Nephron progenitor cell (in vitro differentiated cells): ENCODE data around the gene CCDC28B.

Source experiments
- DNase-seq: peaks from one replicate; pipeline ENCODE4 v3.0.0; 2021
- H3K27ac Mint-ChIP-seq: 2 replicates; pipeline ENCODE4 v1.8.0; 2021; ENCODE audit warnings: mild to moderate bottlenecking, moderate library complexity, mixed read lengths
- H3K27me3 Mint-ChIP-seq: 2 replicates; pipeline ENCODE4 v1.8.0; 2021; ENCODE audit warnings: mild to moderate bottlenecking, low read depth, mixed read lengths; ENCODE audit not compliant: poor library complexity
- H3K36me3 Mint-ChIP-seq: 2 replicates; pipeline ENCODE4 v1.8.0; 2021; ENCODE audit warnings: low read depth, mixed read lengths
- H3K4me1 Mint-ChIP-seq: 2 replicates; pipeline ENCODE4 v1.8.0; 2021; ENCODE audit warnings: mixed read lengths
- H3K4me3 Mint-ChIP-seq: 2 replicates; pipeline ENCODE4 v1.8.0; 2021; ENCODE audit warnings: mild to moderate bottlenecking, moderate library complexity, mixed read lengths
- H3K9me3 Mint-ChIP-seq: 2 replicates; pipeline ENCODE4 v1.8.0; 2021; ENCODE audit warnings: mild to moderate bottlenecking, moderate library complexity, mixed read lengths
- CTCF ChIP-seq: fragments of 200-600 bp; sonication (generic); IDR thresholded peaks from 2 replicates; pipeline ENCODE4 v1.5.0; 2021; ENCODE audit warnings: antibody characterized with exemption

Gene CCDC28B

DNA sequence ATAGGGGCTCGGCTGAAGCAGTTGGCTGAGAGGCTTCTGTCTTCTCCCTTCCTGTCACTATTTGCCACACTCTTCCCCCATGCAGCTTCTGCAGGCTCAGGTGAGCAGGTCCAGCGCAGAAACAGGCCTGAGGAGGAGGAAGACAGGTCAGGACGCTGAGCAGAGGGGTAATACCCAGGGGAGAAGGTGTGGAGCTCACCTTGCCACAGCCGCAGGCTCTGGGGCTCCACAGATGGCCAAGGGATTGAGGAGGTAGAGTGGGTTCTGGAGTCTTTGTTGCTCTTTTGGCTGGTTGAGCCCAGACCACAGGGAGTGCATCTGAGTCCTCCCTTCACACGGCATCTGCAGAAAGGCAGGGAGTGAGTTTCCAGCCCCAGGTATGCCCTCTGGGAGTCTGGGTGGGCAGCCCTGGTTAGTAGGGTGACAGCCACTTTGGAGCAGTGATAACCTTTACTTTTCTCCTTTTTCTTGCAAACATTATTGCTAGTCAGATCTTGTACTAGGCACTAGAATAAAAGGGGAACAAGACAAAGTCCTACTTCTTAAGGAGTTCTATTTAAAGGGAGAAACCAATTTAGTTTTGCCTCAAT, 31.5 kb downstream of the CCDC28B start:
- no peak overlapping the region for H3K4me3 Mint-ChIP-seq
- peaks cover 7% of the 10 kb centered on the region for H3K4me1 Mint-ChIP-seq
- no peaks in the 10 kb centered on the region for H3K9me3 Mint-ChIP-seq
- peaks cover 32% of the 10 kb centered on the region for H3K36me3 Mint-ChIP-seq
- no peak for TF ChIP-seq CTCF
- no peaks in the 10 kb centered on the region for H3K27me3 Mint-ChIP-seq
- no peak overlapping the region for H3K27ac Mint-ChIP-seq
- DNase-seq, result no peak

DNA sequence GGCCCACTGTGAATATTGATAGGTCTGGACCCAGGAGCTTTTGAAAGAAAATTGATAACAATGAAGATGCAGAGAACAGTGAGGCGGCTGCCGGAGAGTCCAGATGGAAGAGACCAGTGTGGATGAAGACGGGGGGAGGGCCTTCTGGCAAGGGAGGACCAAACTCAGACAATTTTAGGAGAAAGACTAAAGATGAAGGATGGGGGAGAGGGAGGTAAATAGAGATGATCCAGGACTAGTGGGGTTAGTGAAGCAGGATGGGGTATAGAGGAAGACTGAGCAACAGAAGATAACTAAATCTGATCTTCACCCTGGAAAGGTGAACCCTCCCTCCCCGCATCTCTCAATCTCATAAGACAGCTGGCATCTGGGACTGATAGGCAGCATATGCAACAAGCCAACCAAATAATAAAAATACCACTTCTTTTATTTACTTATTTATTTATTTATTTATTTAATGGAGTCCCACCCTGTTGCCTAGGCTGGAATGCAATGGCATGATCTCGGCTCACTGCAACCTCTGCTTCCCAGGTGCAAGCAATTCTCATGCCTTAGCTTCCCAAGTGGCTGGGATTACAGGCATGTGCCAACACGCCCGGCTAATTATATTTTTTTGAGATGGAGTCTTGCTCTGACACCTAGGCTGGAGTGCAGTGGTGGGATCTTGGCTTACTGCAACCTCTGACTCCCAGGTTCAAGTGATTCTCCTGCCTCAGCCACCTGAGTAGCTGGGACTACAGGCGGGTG, 32.3 kb downstream of the CCDC28B start:
- no peak overlapping the region for H3K27ac Mint-ChIP-seq
- H3K4me1 Mint-ChIP-seq, result peaks cover 7% of the 10 kb centered on the region
- no peak overlapping the region for H3K4me3 Mint-ChIP-seq
- H3K36me3 Mint-ChIP-seq, result peaks cover 27% of the 10 kb centered on the region
- no peak for DNase-seq
- TF ChIP-seq CTCF, result no peak
- H3K9me3 Mint-ChIP-seq, result no peaks in the 10 kb centered on the region
- no peaks in the 10 kb centered on the region for H3K27me3 Mint-ChIP-seq

DNA sequence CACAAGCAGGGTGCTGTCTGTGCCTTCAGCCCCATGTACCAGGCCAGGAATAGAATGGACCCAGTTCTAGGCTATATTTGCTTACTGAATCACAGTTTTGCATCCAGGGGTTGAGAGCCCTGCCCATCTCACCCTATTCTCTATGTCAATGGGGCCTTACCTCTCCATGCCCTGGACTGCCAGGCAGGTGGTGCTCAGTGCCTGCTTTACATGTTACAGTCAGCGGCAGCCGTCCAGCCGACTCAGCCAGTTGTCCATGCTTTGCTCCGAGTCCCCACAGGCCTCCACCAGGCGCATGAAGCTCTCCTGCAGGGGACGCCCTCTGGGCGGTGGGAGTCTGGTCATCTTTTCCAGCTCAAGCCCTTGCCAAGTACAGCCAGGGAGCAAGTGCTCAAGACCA, 34.4 kb downstream of the CCDC28B start:
- H3K4me1 Mint-ChIP-seq, result peaks cover 17% of the 10 kb centered on the region
- DNase-seq, result no peak
- H3K27ac Mint-ChIP-seq, result peak overlapping the region; percentile 48
- TF ChIP-seq CTCF, result no peak
- H3K9me3 Mint-ChIP-seq, result no peaks in the 10 kb centered on the region
- peaks cover 3% of the 10 kb centered on the region for H3K27me3 Mint-ChIP-seq
- H3K36me3 Mint-ChIP-seq, result peaks cover 12% of the 10 kb centered on the region
- H3K4me3 Mint-ChIP-seq, result no peak overlapping the region

DNA sequence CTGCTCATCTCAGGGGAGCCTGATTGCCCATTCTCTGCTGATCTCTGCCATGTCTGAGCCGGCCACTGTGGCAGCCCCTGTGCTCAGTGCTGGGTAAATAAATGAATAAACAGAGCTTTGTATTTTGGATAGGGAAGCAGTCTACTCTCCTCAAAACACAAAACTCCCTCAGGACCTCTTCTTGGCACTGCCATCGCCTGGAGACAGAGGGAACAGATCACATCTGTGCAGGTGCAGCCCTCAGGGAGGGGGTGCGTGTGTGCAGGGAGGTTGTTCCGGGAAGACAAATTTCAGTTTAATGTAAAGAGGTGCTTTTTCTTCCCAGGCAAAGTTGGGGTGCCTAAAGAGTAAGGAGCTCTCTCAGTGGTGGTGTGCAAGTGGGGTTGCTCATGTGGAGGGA, 38.9 kb downstream of the CCDC28B start:
- H3K9me3 Mint-ChIP-seq, result no peaks in the 10 kb centered on the region
- peaks cover 6% of the 10 kb centered on the region for H3K36me3 Mint-ChIP-seq
- peaks cover 37% of the 10 kb centered on the region for H3K4me1 Mint-ChIP-seq
- peaks cover 3% of the 10 kb centered on the region for H3K27me3 Mint-ChIP-seq
- no peak for TF ChIP-seq CTCF
- peak; percentile 21 for DNase-seq
- H3K4me3 Mint-ChIP-seq, result peak overlapping the region; percentile 87
- H3K27ac Mint-ChIP-seq, result peak overlapping the region; percentile 75

- DNase-seq, result peak; percentile 64
- peak overlapping the region; percentile 87 for H3K4me3 Mint-ChIP-seq
- peaks cover 37% of the 10 kb centered on the region for H3K4me1 Mint-ChIP-seq
- H3K36me3 Mint-ChIP-seq, result peaks cover 6% of the 10 kb centered on the region
- peak overlapping the region; percentile 57 for H3K27ac Mint-ChIP-seq
- no peak for TF ChIP-seq CTCF
- peaks cover 3% of the 10 kb centered on the region for H3K27me3 Mint-ChIP-seq
- H3K9me3 Mint-ChIP-seq, result no peaks in the 10 kb centered on the region
Observed at GRCh38 chr1:32239790-32240139, 39.4 kb downstream of the CCDC28B start.
